ENCODE results near the gene HTRA3.

The HTRA3 gene

DNA sequence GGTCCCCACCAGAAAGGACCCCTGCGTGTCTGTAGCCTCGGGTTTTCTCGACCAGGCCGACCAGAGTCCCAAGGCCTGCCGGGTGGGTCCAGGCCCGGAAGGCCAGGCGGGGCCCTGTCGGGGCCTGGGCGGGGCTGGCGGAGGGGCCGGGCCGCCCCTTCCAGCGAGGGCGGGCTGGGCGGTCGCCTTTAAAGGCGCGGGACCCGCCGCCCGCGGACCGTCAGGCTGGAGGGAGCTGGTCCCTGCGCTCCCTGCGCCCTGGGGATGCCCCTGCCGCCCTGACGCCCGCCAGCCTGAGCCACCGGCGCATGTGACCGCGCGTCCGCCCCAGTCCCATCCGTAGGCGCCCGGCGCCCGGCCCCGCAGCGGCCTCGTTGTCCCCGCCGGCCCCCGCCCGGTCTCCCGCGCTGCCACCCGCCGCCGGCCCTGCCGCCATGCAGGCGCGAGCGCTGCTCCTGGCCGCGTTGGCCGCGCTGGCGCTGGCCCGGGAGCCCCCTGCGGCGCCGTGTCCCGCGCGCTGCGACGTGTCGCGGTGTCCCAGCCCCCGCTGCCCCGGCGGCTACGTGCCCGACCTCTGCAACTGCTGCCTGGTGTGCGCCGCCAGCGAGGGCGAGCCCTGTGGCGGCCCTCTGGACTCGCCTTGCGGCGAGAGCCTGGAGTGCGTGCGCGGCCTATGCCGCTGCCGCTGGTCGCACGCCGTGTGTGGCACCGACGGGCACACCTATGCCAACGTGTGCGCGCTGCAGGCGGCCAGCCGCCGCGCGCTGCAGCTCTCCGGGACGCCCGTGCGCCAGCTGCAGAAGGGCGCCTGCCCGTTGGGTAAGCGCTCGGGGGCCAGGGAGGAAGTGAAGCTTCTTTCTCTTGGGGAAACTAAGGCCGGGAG, at the start of gene HTRA3:
TSS of gene HTRA3 (plus strand) at position 220 of the 883 bp plus-strand sequence. CDS start at position 435, 215 bp downstream.
- Mint-ChIP-seq H3K4me3 (no peak within 1 kb of the TSS), H3K27me3 (ENCODE audit: low read depth) (peaks cover 20% of the 10 kb centered on the region), H3K4me1 (ENCODE audit: low read depth) (no peaks in the 10 kb centered on the region), H3K27ac (no peak within 1 kb of the TSS), H3K9me3 (no peaks in the 10 kb centered on the region), H3K36me3 (ENCODE audit: low read depth) (no peaks in the 10 kb centered on the region)

DNA sequence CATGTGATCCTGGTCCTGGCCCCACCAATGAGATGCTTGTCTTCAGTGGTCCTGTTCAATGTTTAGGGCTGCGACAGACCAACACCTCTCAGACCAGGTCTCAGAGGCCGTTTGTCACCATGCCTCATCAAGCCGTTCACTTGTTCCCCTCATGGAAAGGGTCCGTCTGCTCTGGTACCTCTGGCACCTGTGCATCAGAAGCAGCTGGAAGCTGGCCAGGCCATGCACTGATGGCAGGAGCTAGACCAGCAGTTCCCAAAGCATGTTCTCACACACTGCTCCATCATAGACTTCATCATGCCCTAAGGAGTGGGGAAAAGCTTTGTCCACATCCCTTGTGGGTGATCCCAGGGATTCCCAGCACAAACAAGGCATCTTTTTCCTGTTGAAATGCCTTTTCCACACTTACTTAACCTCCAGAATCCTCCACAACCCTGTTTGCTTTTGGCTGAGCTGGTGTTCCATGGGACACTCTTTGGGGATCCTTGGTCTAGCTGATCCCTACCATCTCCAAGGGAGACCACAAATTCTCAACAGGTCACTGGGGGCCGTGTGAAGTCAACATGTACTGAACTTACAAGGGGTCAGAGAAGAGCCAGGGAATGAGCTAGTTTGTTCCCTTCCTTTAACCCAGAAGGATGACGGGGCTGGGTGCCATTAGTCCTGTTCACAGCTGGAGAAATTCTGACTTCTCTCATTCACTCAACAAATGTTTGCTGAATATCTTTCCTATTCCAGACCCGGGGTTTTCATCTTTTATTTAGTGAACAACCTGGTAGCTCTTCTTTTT, 48.7 kb upstream of the HTRA3 start:
- Mint-ChIP-seq H3K4me1 (ENCODE audit: low read depth) (peaks cover 13% of the 10 kb centered on the region), H3K36me3 (ENCODE audit: low read depth) (peaks cover 47% of the 10 kb centered on the region), H3K27me3 (ENCODE audit: low read depth) (no peaks in the 10 kb centered on the region), H3K4me3 (no peak overlapping the region), H3K27ac (no peak overlapping the region), H3K9me3 (no peaks in the 10 kb centered on the region)

DNA sequence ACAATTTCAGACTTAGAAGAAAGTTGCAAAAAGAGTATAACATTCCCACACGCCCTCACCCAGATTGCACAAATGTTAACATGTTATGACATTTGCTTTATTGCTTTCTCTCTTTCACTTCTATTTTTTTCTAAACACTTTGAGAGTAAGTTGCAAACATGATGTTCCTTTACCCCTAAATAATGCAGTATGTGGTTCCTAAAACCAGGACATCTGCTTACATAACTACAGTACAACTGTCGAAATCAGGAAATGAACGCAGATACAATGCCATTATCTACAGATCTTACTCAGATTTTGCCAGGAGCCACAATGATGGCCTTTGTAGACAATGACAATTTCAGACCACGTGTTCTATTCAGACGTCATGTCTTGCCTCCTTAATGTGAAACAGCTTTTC, 48.1 kb upstream of the HTRA3 start:
- Mint-ChIP-seq H3K36me3 (ENCODE audit: low read depth) (peaks cover 49% of the 10 kb centered on the region), H3K4me3 (no peak overlapping the region), H3K27me3 (ENCODE audit: low read depth) (no peaks in the 10 kb centered on the region), H3K9me3 (no peaks in the 10 kb centered on the region), H3K27ac (peak overlapping the region; percentile 54), H3K4me1 (ENCODE audit: low read depth) (peaks cover 13% of the 10 kb centered on the region)

DNA sequence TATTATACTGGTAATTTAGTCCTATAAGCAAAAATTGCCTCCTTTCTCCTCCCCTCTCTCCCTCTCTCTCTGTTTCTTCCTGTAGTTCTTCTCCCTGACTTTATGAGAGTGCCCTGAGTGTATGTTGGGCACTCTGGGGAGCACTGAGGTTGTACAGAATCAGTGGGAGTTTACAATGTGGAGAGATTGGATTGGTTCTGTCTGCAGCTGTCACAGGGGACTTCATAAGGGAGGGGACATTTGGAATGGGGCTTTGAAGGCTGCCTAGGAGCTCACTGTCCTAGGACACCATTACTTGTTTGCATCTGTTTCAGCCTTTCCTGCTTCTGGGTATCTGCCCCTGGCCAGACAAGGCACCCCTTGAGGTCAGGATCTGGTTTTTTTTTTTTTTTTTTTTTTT, 47.6 kb upstream of the HTRA3 start:
- peaks cover 13% of the 10 kb centered on the region for H3K4me1 Mint-ChIP-seq (ENCODE audit: low read depth)
- no peak overlapping the region for H3K4me3 Mint-ChIP-seq
- no peaks in the 10 kb centered on the region for H3K9me3 Mint-ChIP-seq
- peak overlapping the region; percentile 54 for H3K27ac Mint-ChIP-seq
- H3K27me3 Mint-ChIP-seq (ENCODE audit: low read depth): no peaks in the 10 kb centered on the region
- peaks cover 50% of the 10 kb centered on the region for H3K36me3 Mint-ChIP-seq (ENCODE audit: low read depth)

DNA sequence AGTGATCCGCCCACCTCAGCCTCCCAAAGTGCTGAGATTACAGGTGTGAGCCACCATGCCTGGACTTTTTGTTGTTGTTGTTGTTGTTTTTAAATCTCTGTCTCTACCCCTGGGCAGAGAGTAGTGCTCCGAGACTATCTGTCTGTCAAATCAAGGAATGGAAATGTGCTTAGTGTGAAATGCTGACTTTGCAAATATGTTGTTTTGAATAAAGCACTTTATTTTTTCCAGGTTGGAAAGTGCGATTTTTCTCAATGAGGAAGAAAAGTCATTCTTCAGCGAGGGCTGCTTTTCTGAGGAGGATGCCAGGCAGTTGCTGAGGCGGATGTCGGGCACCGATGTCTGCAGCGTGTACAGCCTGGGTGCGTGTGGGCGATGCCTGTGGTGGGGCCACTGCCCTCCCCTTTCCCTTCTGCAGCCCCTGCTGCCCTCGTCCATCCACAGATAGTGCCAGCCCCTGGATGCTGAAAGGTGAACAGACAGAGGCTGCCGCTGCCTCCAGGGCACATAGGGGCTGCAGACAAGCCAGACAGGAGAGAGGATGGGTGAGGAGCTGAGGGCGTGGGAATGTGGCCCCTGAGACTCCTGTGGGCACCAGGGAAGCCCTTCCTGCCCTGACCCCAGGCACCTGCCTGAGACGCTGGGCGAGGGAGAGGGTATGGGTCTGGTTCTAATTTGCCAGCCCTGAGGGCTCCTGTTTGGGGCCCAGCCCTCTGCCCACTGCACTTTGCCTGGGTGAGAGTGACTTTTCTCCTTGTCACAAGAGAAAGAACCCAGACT, 46.8 kb upstream of the HTRA3 start:
- H3K36me3 Mint-ChIP-seq (ENCODE audit: low read depth): peaks cover 48% of the 10 kb centered on the region
- H3K27me3 Mint-ChIP-seq (ENCODE audit: low read depth): no peaks in the 10 kb centered on the region
- no peak overlapping the region for H3K27ac Mint-ChIP-seq
- no peak overlapping the region for H3K4me3 Mint-ChIP-seq
- H3K9me3 Mint-ChIP-seq: no peaks in the 10 kb centered on the region
- peaks cover 13% of the 10 kb centered on the region for H3K4me1 Mint-ChIP-seq (ENCODE audit: low read depth)

DNA sequence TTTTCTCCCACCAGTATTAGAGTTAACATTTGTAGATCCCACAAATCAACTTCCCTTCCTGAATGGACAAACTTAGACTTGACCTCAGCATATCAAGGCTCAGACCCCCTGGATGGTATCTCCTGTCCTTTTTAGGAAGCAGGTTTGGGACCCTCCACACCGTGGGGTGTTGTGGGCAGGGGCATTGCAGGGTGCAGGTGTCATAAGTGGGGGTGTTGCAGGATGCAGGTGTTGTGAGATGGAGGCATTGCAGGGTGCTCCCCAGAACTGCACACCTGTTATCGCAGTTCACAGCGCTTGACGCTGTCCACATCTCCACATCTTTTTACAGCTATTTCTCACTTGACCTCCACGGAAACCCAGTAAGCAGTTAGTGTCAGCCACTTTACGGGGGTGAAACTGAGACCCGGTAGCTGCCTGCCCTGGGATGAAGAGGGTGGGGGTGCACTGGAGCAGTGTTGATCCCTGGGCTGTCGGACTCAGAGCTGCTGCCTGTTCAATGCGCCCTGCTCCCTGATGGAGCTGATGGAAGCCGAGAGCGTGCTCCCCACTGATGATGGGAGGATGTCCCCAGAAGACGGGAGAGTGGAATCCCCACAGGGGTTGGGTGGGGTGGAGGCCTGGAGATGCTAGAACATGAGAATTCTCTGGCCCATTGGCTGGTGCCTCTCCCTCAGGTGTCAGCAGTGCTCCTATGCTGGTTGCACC, 45.1 kb upstream of the HTRA3 start:
- Mint-ChIP-seq H3K27ac (no peak overlapping the region), H3K4me1 (ENCODE audit: low read depth) (peaks cover 19% of the 10 kb centered on the region), H3K9me3 (no peaks in the 10 kb centered on the region), H3K36me3 (ENCODE audit: low read depth) (peaks cover 48% of the 10 kb centered on the region), H3K4me3 (no peak overlapping the region), H3K27me3 (ENCODE audit: low read depth) (no peaks in the 10 kb centered on the region)

DNA sequence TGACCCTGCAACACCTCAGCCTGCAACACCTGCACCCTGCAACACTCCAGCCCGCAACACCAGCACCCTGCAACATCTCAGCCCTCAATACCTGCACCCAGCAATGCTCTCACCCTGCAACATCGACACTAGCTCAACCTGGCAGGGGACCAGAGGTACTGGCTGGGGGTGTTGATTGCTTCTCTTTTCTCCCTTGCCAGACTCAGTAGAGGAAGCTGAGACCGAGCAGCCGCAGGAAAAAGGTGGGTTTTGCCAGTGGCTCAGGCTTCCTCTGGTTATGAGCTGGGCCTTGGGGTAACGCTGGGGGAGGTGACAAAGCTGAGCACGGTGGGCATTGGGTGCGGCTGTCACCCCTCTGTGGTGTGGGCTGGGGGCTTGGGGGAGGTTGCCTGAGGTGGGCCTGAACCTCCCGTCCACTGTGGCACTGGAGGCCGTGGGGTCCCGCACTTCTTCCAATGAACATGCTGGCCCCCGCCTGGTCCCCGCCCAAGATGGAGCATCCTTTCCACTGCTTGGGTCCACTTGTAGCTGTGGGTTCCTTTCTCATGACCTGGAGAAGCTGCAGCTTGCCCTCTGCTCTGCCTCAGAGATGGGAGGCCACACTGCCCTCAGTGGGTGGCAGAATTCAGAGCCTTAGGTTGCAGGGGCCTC, 44.5 kb upstream of the HTRA3 start:
- Mint-ChIP-seq H3K36me3 (ENCODE audit: low read depth) (peaks cover 42% of the 10 kb centered on the region), H3K27ac (no peak overlapping the region), H3K4me1 (ENCODE audit: low read depth) (peaks cover 19% of the 10 kb centered on the region), H3K4me3 (no peak overlapping the region), H3K27me3 (ENCODE audit: low read depth) (no peaks in the 10 kb centered on the region), H3K9me3 (no peaks in the 10 kb centered on the region)

DNA sequence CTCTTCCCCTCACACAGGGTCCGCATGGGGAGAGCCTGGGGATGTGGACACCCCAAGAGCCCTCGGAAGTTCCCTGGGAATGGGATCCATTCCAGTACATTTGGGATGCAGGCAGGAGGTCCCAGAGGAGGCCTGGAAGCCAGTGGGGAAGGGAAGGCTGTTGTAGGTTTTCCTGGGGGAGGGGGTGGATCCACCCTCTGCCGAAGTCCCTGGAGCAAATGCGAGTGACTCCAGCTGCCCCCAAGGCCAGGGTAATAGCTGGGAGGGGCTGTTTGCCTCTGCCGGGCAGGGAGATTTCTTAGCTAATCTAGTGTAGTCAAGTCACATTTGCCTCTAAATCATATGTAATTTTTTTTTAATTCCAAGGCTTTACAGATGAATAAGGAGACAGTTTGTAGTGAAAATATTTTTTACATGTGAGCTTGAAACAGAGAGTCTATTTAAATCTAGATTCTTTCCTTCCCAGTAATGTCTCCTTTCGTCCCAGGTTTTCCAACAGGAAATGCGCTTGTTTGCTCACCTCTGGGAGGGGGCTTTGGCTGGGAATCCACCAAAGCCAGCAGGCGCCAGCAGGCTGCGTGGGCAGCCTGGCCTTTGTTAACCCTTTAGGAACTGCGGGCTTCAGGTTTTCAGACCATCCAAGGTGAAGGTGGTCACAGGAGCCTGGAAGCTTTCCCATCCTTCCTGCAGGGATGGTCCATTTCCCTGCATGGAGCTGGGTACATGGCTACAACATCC, 43.7 kb upstream of the HTRA3 start:
- H3K36me3 Mint-ChIP-seq (ENCODE audit: low read depth): peaks cover 35% of the 10 kb centered on the region
- no peaks in the 10 kb centered on the region for H3K9me3 Mint-ChIP-seq
- H3K27ac Mint-ChIP-seq: no peak overlapping the region
- no peaks in the 10 kb centered on the region for H3K27me3 Mint-ChIP-seq (ENCODE audit: low read depth)
- peaks cover 19% of the 10 kb centered on the region for H3K4me1 Mint-ChIP-seq (ENCODE audit: low read depth)
- no peak overlapping the region for H3K4me3 Mint-ChIP-seq

DNA sequence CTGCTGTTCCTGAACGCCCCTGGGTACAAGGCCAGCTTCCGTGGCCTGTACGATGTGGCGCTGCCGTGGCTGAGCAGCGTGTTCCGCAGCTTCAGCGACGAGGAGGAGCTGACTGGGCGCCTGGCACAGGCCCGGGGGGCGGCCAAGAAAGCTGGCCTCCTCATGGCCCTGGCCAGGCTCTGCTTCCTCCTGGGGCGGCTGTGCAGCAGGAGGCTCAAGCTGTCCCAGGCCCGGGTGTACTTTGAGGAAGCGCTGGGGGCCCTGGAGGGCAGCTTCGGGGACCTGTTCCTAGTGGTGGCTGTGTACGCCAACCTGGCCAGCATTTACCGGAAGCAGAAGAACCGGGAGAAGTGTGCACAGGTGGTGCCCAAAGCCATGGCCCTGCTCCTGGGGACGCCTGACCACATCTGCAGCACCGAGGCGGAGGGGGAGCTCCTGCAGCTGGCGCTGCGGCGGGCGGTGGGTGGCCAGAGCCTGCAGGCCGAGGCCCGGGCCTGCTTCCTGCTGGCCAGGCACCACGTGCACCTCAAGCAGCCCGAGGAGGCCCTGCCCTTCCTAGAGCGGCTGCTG, 42.3 kb upstream of the HTRA3 start:
- no peaks in the 10 kb centered on the region for H3K27me3 Mint-ChIP-seq (ENCODE audit: low read depth)
- no peak overlapping the region for H3K27ac Mint-ChIP-seq
- no peaks in the 10 kb centered on the region for H3K9me3 Mint-ChIP-seq
- no peak overlapping the region for H3K4me3 Mint-ChIP-seq
- peaks cover 11% of the 10 kb centered on the region for H3K4me1 Mint-ChIP-seq (ENCODE audit: low read depth)
- H3K36me3 Mint-ChIP-seq (ENCODE audit: low read depth): peaks cover 30% of the 10 kb centered on the region

DNA sequence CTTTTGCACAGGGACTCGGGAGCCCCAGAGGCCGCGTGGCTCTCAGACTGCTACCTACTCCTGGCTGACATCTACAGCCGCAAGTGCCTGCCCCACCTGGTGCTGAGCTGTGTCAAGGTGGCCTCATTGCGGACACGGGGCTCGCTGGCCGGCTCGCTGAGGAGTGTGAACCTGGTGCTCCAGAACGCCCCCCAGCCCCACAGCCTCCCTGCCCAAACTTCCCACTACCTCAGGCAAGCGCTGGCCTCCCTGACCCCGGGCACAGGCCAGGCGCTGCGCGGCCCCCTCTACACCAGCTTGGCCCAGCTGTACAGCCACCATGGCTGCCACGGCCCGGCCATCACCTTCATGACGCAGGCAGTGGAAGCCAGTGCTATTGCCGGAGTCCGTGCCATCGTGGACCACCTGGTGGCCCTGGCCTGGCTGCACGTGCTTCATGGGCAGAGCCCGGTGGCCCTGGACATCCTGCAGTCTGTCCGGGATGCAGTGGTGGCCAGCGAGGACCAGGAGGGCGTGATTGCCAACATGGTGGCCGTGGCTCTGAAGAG, 41.7 kb upstream of the HTRA3 start:
- no peak overlapping the region for H3K27ac Mint-ChIP-seq
- peaks cover 27% of the 10 kb centered on the region for H3K36me3 Mint-ChIP-seq (ENCODE audit: low read depth)
- no peaks in the 10 kb centered on the region for H3K9me3 Mint-ChIP-seq
- peaks cover 11% of the 10 kb centered on the region for H3K4me1 Mint-ChIP-seq (ENCODE audit: low read depth)
- H3K27me3 Mint-ChIP-seq (ENCODE audit: low read depth): no peaks in the 10 kb centered on the region
- no peak overlapping the region for H3K4me3 Mint-ChIP-seq

DNA sequence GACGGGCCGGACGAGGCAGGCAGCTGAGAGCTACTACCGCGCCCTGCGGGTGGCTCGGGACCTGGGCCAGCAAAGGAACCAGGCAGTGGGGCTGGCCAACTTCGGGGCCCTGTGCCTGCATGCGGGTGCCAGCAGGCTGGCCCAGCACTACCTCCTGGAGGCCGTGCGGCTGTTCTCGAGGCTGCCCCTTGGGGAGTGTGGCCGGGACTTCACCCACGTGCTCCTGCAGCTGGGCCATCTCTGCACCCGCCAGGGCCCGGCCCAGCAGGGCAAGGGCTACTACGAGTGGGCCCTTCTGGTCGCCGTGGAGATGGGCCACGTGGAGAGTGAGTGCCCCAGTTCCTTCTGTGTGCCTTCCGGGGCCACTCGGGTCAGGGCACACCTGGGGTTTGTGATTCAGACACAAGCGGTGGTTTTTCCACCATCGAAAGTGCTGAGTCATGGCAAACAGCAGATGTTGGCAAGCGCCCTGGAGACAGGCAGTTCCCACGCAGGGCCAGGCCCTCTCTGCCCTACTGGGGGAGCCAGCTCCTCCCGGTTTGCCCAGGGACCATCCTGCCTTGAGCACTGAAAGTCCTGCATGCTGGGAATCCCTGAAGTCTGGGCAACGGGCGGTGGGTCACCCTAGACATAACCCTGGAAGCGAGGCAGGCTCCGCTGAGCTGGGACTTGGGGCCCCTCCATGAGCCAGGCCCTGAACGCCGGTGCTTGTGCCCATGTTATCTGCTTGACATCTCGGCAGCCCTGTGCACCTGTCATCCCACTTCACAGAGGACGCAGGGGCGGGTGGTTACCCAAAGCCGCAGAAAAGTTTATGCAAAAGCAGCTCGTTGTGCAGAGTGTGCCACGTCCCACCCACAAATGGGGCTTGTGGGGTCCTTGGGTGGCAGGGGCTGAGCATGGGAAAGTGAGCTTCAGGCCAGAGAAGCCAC, 41.0 kb upstream of the HTRA3 start:
- H3K27ac Mint-ChIP-seq: peak overlapping the region; percentile 75
- no peak overlapping the region for H3K4me3 Mint-ChIP-seq
- H3K27me3 Mint-ChIP-seq (ENCODE audit: low read depth): no peaks in the 10 kb centered on the region
- H3K9me3 Mint-ChIP-seq: no peaks in the 10 kb centered on the region
- peaks cover 11% of the 10 kb centered on the region for H3K4me1 Mint-ChIP-seq (ENCODE audit: low read depth)
- H3K36me3 Mint-ChIP-seq (ENCODE audit: low read depth): peaks cover 24% of the 10 kb centered on the region

Measured in T-helper 1 cell treated with Interleukin-12 subunit alpha and Interleukin-12 subunit beta and Interleukin-4 antibody, amounts not matched to agents 30 μg/mL and 1 μg/mL, for 36 hours (primary cell).